HL-60 (cell line): ENCODE data around the gene UTP3.

Source experiments
- TF ChIP-seq, protein P1 (sequence below): IDR thresholded peaks from one replicate; pipeline ENCODE4 v1.5.1; 2011; ENCODE audit warnings: low read length, control low read depth, inconsistent platforms; ENCODE audit not compliant: insufficient read depth
- TF ChIP-seq, protein P2 (sequence below): IDR thresholded peaks from 2 replicates; pipeline ENCODE4 v1.6.1; 2012; ENCODE audit warnings: low read depth; ENCODE audit not compliant: insufficient replicate concordance

DNA sequence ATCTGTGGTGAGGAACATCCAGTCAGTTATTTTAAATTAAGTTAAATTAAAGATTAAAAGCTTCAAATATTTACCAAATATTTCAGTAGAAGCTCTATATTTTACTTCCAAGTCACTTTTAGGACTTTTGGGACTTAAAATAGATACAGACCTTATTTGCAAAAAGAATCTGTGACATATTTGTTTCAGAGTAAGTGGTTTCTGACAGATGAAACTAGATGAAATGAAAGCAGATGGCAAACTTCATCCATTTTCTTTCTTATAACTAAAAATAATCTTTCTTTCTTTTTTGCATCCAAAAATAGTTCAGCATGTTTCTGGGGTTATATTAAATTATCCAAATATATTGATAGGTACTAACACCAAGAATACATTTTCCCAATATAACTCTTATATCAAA, 6.6 kb upstream of the UTP3 start:
- TF ChIP-seq, protein P1, sequence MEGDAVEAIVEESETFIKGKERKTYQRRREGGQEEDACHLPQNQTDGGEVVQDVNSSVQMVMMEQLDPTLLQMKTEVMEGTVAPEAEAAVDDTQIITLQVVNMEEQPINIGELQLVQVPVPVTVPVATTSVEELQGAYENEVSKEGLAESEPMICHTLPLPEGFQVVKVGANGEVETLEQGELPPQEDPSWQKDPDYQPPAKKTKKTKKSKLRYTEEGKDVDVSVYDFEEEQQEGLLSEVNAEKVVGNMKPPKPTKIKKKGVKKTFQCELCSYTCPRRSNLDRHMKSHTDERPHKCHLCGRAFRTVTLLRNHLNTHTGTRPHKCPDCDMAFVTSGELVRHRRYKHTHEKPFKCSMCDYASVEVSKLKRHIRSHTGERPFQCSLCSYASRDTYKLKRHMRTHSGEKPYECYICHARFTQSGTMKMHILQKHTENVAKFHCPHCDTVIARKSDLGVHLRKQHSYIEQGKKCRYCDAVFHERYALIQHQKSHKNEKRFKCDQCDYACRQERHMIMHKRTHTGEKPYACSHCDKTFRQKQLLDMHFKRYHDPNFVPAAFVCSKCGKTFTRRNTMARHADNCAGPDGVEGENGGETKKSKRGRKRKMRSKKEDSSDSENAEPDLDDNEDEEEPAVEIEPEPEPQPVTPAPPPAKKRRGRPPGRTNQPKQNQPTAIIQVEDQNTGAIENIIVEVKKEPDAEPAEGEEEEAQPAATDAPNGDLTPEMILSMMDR = no peak
- TF ChIP-seq, protein P2, sequence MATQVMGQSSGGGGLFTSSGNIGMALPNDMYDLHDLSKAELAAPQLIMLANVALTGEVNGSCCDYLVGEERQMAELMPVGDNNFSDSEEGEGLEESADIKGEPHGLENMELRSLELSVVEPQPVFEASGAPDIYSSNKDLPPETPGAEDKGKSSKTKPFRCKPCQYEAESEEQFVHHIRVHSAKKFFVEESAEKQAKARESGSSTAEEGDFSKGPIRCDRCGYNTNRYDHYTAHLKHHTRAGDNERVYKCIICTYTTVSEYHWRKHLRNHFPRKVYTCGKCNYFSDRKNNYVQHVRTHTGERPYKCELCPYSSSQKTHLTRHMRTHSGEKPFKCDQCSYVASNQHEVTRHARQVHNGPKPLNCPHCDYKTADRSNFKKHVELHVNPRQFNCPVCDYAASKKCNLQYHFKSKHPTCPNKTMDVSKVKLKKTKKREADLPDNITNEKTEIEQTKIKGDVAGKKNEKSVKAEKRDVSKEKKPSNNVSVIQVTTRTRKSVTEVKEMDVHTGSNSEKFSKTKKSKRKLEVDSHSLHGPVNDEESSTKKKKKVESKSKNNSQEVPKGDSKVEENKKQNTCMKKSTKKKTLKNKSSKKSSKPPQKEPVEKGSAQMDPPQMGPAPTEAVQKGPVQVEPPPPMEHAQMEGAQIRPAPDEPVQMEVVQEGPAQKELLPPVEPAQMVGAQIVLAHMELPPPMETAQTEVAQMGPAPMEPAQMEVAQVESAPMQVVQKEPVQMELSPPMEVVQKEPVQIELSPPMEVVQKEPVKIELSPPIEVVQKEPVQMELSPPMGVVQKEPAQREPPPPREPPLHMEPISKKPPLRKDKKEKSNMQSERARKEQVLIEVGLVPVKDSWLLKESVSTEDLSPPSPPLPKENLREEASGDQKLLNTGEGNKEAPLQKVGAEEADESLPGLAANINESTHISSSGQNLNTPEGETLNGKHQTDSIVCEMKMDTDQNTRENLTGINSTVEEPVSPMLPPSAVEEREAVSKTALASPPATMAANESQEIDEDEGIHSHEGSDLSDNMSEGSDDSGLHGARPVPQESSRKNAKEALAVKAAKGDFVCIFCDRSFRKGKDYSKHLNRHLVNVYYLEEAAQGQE = no peak
